ENCODE data around the gene APC2.

DNA sequence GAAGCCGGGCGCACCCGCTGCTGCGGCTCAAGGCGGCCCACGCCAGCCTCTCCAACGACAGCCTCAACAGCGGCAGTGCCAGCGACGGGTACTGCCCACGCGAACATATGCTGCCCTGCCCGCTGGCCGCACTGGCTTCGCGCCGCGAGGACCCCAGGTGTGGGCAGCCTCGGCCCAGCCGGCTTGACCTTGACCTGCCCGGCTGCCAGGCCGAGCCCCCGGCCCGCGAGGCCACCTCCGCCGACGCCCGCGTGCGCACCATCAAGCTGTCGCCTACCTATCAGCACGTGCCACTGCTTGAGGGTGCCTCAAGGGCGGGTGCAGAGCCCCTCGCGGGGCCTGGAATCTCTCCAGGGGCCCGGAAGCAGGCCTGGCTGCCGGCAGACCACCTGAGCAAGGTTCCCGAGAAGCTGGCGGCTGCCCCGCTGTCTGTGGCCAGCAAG lies 16.1 kb downstream of the APC2 start:
- TF ChIP-seq, protein P1, sequence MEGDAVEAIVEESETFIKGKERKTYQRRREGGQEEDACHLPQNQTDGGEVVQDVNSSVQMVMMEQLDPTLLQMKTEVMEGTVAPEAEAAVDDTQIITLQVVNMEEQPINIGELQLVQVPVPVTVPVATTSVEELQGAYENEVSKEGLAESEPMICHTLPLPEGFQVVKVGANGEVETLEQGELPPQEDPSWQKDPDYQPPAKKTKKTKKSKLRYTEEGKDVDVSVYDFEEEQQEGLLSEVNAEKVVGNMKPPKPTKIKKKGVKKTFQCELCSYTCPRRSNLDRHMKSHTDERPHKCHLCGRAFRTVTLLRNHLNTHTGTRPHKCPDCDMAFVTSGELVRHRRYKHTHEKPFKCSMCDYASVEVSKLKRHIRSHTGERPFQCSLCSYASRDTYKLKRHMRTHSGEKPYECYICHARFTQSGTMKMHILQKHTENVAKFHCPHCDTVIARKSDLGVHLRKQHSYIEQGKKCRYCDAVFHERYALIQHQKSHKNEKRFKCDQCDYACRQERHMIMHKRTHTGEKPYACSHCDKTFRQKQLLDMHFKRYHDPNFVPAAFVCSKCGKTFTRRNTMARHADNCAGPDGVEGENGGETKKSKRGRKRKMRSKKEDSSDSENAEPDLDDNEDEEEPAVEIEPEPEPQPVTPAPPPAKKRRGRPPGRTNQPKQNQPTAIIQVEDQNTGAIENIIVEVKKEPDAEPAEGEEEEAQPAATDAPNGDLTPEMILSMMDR (IDR thresholded peaks at IDR 0.05), result no peak
- TF ChIP-seq POLR2A (IDR thresholded peaks at IDR 0.05), result no peak
